Liver (tissue), 9 donors: ENCODE data around the gene KRTAP5-6. TPM values are rescaled to one million over a fixed set of nuclear protein-coding genes. Genes with fewer than 3 reads are reported as not detected.

Experiments used
- DNase-seq: peaks from one replicate; pipeline ENCODE4 v3.0.0-alpha.2; 2017; ENCODE audit warnings: low spot score
- H3K27ac ChIP-seq, 2 donors: one replicate each; pipeline ENCODE4 v1.7.0; 2013; ENCODE audit warnings: inconsistent platforms in 2 of 2, low read length in 2 of 2, control low read depth in 1 of 2, low read depth in 1 of 2, mild to moderate bottlenecking in 1 of 2
- H3K27me3 ChIP-seq, 4 donors: one replicate each; pipeline versions ENCODE4 v1.6.1 to v1.7.0; 2013; ENCODE audit warnings: low read length in 3 of 4, inconsistent platforms in 1 of 4, mild to moderate bottlenecking in 1 of 4, moderate library complexity in 1 of 4; ENCODE audit not compliant: control insufficient read depth in 4 of 4, insufficient read depth in 4 of 4
- H3K36me3 ChIP-seq, 4 donors: one replicate each; pipeline versions ENCODE4 v1.6.1 to v1.7.0; 2013; ENCODE audit warnings: low read length in 3 of 4, mild to moderate bottlenecking in 3 of 4, low read depth in 1 of 4, moderate library complexity in 1 of 4; ENCODE audit not compliant: control insufficient read depth in 4 of 4, insufficient read depth in 3 of 4
- H3K4me1 ChIP-seq, 4 donors: one replicate each; pipeline versions ENCODE4 v1.6.1 to v1.7.0; 2013; ENCODE audit warnings: low read length in 3 of 4, mild to moderate bottlenecking in 3 of 4, moderate library complexity in 1 of 4; ENCODE audit not compliant: control insufficient read depth in 4 of 4, insufficient read depth in 4 of 4
- H3K4me3 ChIP-seq, 3 donors: one replicate each; pipeline versions ENCODE4 v1.6.1 to v1.7.0; 2013; ENCODE audit warnings: low read length in 3 of 3, control low read depth in 1 of 3, low read depth in 1 of 3, mild to moderate bottlenecking in 1 of 3
- H3K9ac ChIP-seq, 2 donors: one replicate each; pipeline ENCODE4 v1.7.0; 2013; ENCODE audit warnings: low read length in 2 of 2, mild to moderate bottlenecking in 2 of 2, moderate library complexity in 2 of 2, control low read depth in 1 of 2, low read depth in 1 of 2
- H3K9me3 ChIP-seq, 4 donors: one replicate each; pipeline versions ENCODE4 v1.6.1 to v1.7.0; 2013; ENCODE audit warnings: low read length in 3 of 4; ENCODE audit not compliant: control insufficient read depth in 4 of 4
- EGR1 ChIP-seq, 2 donors: IDR thresholded peaks; 2 replicates each; pipeline ENCODE4 v1.6.1; 2016 to 2018; ENCODE audit warnings: antibody characterized with exemption in 2 of 2, low read depth in 2 of 2
- FOXA1 ChIP-seq: IDR thresholded peaks from 2 replicates; pipeline ENCODE4 v1.6.1; 2016; ENCODE audit warnings: antibody characterized with exemption
- FOXA2 ChIP-seq: IDR thresholded peaks from 2 replicates; pipeline ENCODE4 v1.6.1; 2016; ENCODE audit warnings: antibody characterized with exemption
- GABPA ChIP-seq, 2 donors: IDR thresholded peaks in 1 of 2; conservative IDR thresholded peaks in 1 of 2; 2 replicates each; pipeline ENCODE4 v1.6.1; 2016; ENCODE audit warnings: antibody characterized with exemption in 2 of 2, mild to moderate bottlenecking in 1 of 2, moderate library complexity in 1 of 2
- HNF4A ChIP-seq, 2 donors: conservative IDR thresholded peaks; 2 replicates each; pipeline ENCODE4 v1.6.1; 2016; ENCODE audit warnings: antibody characterized with exemption in 2 of 2, mild to moderate bottlenecking in 2 of 2
- JUND ChIP-seq, 2 donors: IDR thresholded peaks; 2 replicates each; pipeline ENCODE4 v1.6.1; 2016; ENCODE audit warnings: antibody characterized with exemption in 2 of 2
- RAD21 ChIP-seq, 2 donors: IDR thresholded peaks; 2 replicates each; pipeline ENCODE4 v1.6.1; 2016; ENCODE audit warnings: antibody characterized with exemption in 2 of 2, mild to moderate bottlenecking in 2 of 2
- RXRA ChIP-seq, 2 donors: IDR thresholded peaks; 2 replicates each; pipeline ENCODE4 v1.6.1; 2017 to 2018; ENCODE audit warnings: antibody characterized with exemption in 2 of 2, mild to moderate bottlenecking in 1 of 2
- SP1 ChIP-seq: IDR thresholded peaks from 2 replicates; pipeline ENCODE4 v1.6.1; 2018; ENCODE audit warnings: antibody characterized with exemption, mild to moderate bottlenecking
- TAF1 ChIP-seq: conservative IDR thresholded peaks from 2 replicates; pipeline ENCODE4 v1.6.1; 2016; ENCODE audit warnings: antibody characterized with exemption, mild to moderate bottlenecking
- YY1 ChIP-seq: IDR thresholded peaks from 2 replicates; pipeline ENCODE4 v1.6.1; 2016; ENCODE audit warnings: antibody characterized with exemption, mild to moderate bottlenecking
- WGBS: extraction: QIAGEN DNeasy Blood & Tissue Kit; methylation state at CpG from one replicate; pipeline ENCODE4 v1.1.7; 2013; 5-methylcytosine and 5-hydroxymethylcytosine counted together
- polyA plus RNA-seq, 2 donors: library from polyadenylated mRNA; stranded (reverse) in 1 of 2; unstranded in 1 of 2; fragments of 200-250 nt in 1 of 2; fragments of >200 nt in 1 of 2; fragmentation: Nextera tagmentation in 1 of 2; extraction: Ambion mirVana in 1 of 2; gene quantifications; one replicate each; pipeline versions ENCODE4 v1.2.1 to v1.2.3, GENCODE V29; 2013 to 2015
- total RNA-seq, 2 donors: library from RNA; depleted of rRNA; stranded (reverse); fragments of >200 nt; gene quantifications; one replicate each; pipeline ENCODE4 v1.2.3, GENCODE V29; 2014
- TF ChIP-seq, protein P1 (sequence below): fragments of 150-350 bp; IDR thresholded peaks from 2 replicates; pipeline ENCODE4 v1.5.1; 2017; ENCODE audit warnings: improper control_type of control experiment, low read depth, low read length; ENCODE audit not compliant: missing input control
- TF ChIP-seq, protein P2 (sequence below): IDR thresholded peaks from 2 replicates; pipeline ENCODE4 v1.6.1; 2016; ENCODE audit warnings: antibody characterized with exemption
- TF ChIP-seq, protein P3 (sequence below): IDR thresholded peaks from 2 replicates; pipeline ENCODE4 v1.6.1; 2016; ENCODE audit warnings: antibody characterized with exemption
- TF ChIP-seq, protein P4 (sequence below): IDR thresholded peaks from 2 replicates; pipeline ENCODE4 v1.6.1; 2016; ENCODE audit warnings: antibody characterized with exemption, mild to moderate bottlenecking
- TF ChIP-seq, protein P5 (sequence below): IDR thresholded peaks from 2 replicates; pipeline ENCODE4 v1.6.1; 2016; ENCODE audit warnings: antibody characterized with exemption
- donor health status: healthy.
- donor health status: healthy.
- donor health status: healthy.
- donor health status: healthy.
- donor health status: healthy.

The KRTAP5-6 gene
- total and polyA plus RNA-seq, 4 donors, result 0.84 to 1.2 TPM; not detected in 2

DNA sequence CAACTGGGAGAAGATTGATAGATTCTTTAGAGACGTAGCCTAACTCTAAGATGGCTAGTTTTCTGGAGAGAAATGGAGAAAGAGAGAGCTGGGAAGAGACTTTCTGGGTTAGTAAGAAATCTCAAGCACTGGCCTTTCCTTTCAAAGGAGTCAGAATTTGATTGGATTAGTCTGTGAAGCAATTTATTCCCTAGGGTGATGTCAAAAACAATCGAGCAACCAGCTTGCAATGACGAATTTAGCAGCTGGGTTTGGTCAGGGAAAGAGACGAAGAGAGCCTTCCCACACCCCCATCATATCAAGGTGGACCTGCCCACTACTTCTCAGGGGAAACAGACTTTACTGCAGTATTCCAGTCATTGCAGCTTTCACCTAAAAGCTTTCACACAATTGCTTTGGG is 10.8 kb downstream of the KRTAP5-6 start:
- WGBS, result 68% methylated on average over 4 of the region's 4 CpGs
- no peak for DNase-seq
- TF ChIP-seq EGR1 (IDR thresholded peaks at IDR 0.05; ENCODE audit: low read depth in 2 of 2) (no peak), RAD21 (IDR thresholded peaks at IDR 0.05) (no peak), TAF1 (no peak), FOXA2 (no peak), SP1 (no peak), RXRA (IDR thresholded peaks at IDR 0.05) (no peak), GABPA (IDR thresholded peaks at IDR 0.05 in 1 of 2, conservative IDR thresholded peaks at IDR 0.05 in 1 of 2) (no peak)
- TF ChIP-seq, protein P1, sequence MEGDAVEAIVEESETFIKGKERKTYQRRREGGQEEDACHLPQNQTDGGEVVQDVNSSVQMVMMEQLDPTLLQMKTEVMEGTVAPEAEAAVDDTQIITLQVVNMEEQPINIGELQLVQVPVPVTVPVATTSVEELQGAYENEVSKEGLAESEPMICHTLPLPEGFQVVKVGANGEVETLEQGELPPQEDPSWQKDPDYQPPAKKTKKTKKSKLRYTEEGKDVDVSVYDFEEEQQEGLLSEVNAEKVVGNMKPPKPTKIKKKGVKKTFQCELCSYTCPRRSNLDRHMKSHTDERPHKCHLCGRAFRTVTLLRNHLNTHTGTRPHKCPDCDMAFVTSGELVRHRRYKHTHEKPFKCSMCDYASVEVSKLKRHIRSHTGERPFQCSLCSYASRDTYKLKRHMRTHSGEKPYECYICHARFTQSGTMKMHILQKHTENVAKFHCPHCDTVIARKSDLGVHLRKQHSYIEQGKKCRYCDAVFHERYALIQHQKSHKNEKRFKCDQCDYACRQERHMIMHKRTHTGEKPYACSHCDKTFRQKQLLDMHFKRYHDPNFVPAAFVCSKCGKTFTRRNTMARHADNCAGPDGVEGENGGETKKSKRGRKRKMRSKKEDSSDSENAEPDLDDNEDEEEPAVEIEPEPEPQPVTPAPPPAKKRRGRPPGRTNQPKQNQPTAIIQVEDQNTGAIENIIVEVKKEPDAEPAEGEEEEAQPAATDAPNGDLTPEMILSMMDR, result no peak
- TF ChIP-seq, protein P2, sequence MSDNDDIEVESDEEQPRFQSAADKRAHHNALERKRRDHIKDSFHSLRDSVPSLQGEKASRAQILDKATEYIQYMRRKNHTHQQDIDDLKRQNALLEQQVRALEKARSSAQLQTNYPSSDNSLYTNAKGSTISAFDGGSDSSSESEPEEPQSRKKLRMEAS, result no peak
- TF ChIP-seq, protein P3, sequence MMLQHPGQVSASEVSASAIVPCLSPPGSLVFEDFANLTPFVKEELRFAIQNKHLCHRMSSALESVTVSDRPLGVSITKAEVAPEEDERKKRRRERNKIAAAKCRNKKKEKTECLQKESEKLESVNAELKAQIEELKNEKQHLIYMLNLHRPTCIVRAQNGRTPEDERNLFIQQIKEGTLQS, result no peak

DNA sequence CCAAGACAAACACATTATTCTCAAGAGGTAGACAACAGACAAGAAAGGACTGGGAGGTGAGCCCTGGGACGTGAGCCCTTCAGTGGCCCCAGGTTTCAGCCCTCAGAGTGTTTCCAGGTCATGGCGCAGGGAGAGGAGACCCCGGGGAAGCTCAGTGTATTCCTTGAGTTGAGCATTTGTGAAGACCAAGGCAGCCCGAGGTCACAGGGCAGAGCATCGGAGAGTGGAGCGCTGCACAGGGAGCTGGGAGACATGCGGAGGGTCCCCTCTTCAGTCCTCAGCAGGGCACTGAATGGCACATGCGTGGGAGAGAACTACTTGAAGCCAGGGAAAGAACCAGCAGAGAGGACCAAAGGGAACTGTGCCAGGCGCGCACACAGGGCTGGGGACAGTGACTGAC is 11.7 kb downstream of the KRTAP5-6 start:
- TF ChIP-seq RXRA (IDR thresholded peaks at IDR 0.05) (no peak), YY1 (no peak), JUND (IDR thresholded peaks at IDR 0.05) (no peak), FOXA1 (no peak), FOXA2 (no peak), HNF4A (conservative IDR thresholded peaks at IDR 0.05) (no peak), TAF1 (no peak)
- TF ChIP-seq, protein P4, sequence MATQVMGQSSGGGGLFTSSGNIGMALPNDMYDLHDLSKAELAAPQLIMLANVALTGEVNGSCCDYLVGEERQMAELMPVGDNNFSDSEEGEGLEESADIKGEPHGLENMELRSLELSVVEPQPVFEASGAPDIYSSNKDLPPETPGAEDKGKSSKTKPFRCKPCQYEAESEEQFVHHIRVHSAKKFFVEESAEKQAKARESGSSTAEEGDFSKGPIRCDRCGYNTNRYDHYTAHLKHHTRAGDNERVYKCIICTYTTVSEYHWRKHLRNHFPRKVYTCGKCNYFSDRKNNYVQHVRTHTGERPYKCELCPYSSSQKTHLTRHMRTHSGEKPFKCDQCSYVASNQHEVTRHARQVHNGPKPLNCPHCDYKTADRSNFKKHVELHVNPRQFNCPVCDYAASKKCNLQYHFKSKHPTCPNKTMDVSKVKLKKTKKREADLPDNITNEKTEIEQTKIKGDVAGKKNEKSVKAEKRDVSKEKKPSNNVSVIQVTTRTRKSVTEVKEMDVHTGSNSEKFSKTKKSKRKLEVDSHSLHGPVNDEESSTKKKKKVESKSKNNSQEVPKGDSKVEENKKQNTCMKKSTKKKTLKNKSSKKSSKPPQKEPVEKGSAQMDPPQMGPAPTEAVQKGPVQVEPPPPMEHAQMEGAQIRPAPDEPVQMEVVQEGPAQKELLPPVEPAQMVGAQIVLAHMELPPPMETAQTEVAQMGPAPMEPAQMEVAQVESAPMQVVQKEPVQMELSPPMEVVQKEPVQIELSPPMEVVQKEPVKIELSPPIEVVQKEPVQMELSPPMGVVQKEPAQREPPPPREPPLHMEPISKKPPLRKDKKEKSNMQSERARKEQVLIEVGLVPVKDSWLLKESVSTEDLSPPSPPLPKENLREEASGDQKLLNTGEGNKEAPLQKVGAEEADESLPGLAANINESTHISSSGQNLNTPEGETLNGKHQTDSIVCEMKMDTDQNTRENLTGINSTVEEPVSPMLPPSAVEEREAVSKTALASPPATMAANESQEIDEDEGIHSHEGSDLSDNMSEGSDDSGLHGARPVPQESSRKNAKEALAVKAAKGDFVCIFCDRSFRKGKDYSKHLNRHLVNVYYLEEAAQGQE, result no peak
- TF ChIP-seq, protein P5, sequence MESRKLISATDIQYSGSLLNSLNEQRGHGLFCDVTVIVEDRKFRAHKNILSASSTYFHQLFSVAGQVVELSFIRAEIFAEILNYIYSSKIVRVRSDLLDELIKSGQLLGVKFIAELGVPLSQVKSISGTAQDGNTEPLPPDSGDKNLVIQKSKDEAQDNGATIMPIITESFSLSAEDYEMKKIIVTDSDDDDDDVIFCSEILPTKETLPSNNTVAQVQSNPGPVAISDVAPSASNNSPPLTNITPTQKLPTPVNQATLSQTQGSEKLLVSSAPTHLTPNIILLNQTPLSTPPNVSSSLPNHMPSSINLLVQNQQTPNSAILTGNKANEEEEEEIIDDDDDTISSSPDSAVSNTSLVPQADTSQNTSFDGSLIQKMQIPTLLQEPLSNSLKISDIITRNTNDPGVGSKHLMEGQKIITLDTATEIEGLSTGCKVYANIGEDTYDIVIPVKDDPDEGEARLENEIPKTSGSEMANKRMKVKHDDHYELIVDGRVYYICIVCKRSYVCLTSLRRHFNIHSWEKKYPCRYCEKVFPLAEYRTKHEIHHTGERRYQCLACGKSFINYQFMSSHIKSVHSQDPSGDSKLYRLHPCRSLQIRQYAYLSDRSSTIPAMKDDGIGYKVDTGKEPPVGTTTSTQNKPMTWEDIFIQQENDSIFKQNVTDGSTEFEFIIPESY, result no peak
- 91% methylated on average over 10 of the region's 10 CpGs for WGBS
- no peak for DNase-seq
- no peaks in the 10 kb centered on the region for H3K27me3 ChIP-seq
- H3K4me1 ChIP-seq, result no peaks in the 10 kb centered on the region
- H3K27ac ChIP-seq, result no peak overlapping the region
- H3K4me3 ChIP-seq, result no peak overlapping the region
- H3K36me3 ChIP-seq, result no peaks in the 10 kb centered on the region
- H3K9me3 ChIP-seq, result no peaks in the 10 kb centered on the region
- H3K9ac ChIP-seq, result no peak overlapping the region

More for the DNA sequence above, 10.8 kb downstream of the KRTAP5-6 start:
- no peak overlapping the region for H3K4me3 ChIP-seq
- H3K36me3 ChIP-seq, result no peaks in the 10 kb centered on the region
- H3K4me1 ChIP-seq, result no peaks in the 10 kb centered on the region
- no peak overlapping the region for H3K9ac ChIP-seq
- no peaks in the 10 kb centered on the region for H3K9me3 ChIP-seq
- no peaks in the 10 kb centered on the region for H3K27me3 ChIP-seq
- H3K27ac ChIP-seq, result no peak overlapping the region
